Endothelial cell of umbilical vein (primary cell): ENCODE data around the gene TRNP1. TPM values are rescaled to one million over a fixed set of nuclear protein-coding genes. Genes with fewer than 3 reads are reported as not detected.

ENCODE experiments used
- BruUV-seq: library from RNA; stranded (reverse); fragments of 400-500 nt; replicated peaks from 2 replicates; lab custom pipeline; 2021; lab: Mats Ljungman, UMichigan
- CTCF ChIA-PET: fragments of 300-600, 350-600 bp; sonication (Branson Sonifier 250); formaldehyde crosslinking; loops from one replicate; lab custom pipeline; 2021; ENCODE audit warnings: antibody characterized with exemption, inconsistent platforms; lab: Charles Lee
- POLR2A ChIA-PET: fragments of 300-600, 350-600 bp; sonication (Branson Sonifier 250); formaldehyde crosslinking; loops from one replicate; lab custom pipeline; 2021; ENCODE audit warnings: antibody characterized with exemption, inconsistent platforms; lab: Charles Lee
- DNase-seq: peaks from one replicate; pipeline ENCODE4 v3.0.0-alpha.2; 2011; ENCODE audit warnings: low read depth, low spot score
- FAIRE-seq: peaks from 2 replicates; lab custom pipeline; 2011; peaks lifted over from hg19 to GRCh38; lab: Jason Lieb, UNC
- H2AFZ ChIP-seq: 2 replicates; pipeline ENCODE4 v1.6.0; 2012; ENCODE audit warnings: low read depth, low read length, control low read depth, inconsistent platforms
- H3K27ac ChIP-seq: 2 replicates; pipeline ENCODE4 v1.5.1; 2011; ENCODE audit warnings: low read depth, mild to moderate bottlenecking, control low read depth, low read length, moderate library complexity; ENCODE audit not compliant: insufficient read depth
- H3K27me3 ChIP-seq, 2 experiments: 2 replicates each; pipeline versions ENCODE4 v1.6.0 to v1.6.1; 2011; ENCODE audit warnings: low read length in 2 of 2, mixed read lengths in 1 of 2; ENCODE audit not compliant: control insufficient read depth in 2 of 2, insufficient read depth in 2 of 2
- H3K36me3 ChIP-seq, 2 experiments: 2 replicates in 1 of 2; 3 replicates in 1 of 2; pipeline ENCODE4 v1.5.1; 2011; ENCODE audit warnings: low read length in 2 of 2, mild to moderate bottlenecking in 1 of 2, moderate library complexity in 1 of 2; ENCODE audit not compliant: control insufficient read depth in 2 of 2, insufficient read depth in 2 of 2; ENCODE audit errors: extremely low read depth in 1 of 2
- H3K4me1 ChIP-seq: 3 replicates; pipeline ENCODE4 v1.5.1; 2011; ENCODE audit warnings: mild to moderate bottlenecking, low read length; ENCODE audit not compliant: control insufficient read depth, insufficient read depth; ENCODE audit errors: extremely low read depth
- H3K4me2 ChIP-seq: 2 replicates; pipeline ENCODE4 v1.6.1; 2011; ENCODE audit warnings: low read length, control low read depth, mixed read lengths; ENCODE audit not compliant: insufficient read depth
- H3K4me3 ChIP-seq, 3 experiments: fragments of 200-600 bp in 1 of 3; sonication (generic), shearing (Covaris generic) in 1 of 3; replicated peaks in 1 of 3; 2 replicates each; pipeline ENCODE4 v1.5.1; 2011 to 2016; ENCODE audit warnings: control low read depth in 3 of 3, low read length in 3 of 3, mild to moderate bottlenecking in 2 of 3, inconsistent platforms in 1 of 3, low read depth in 1 of 3, moderate library complexity in 1 of 3; ENCODE audit not compliant: insufficient read depth in 1 of 3
- H3K79me2 ChIP-seq: 2 replicates; pipeline ENCODE4 v1.6.0; 2012; ENCODE audit warnings: low read length, inconsistent platforms; ENCODE audit not compliant: control insufficient read depth, insufficient read depth
- H3K9ac ChIP-seq: replicated peaks from 2 replicates; pipeline ENCODE3; 2011; ENCODE audit warnings: low read length, control low read depth; ENCODE audit not compliant: insufficient read depth; ENCODE audit errors: extremely low read depth
- H3K9me1 ChIP-seq: replicated peaks from 3 replicates; pipeline ENCODE4 v1.6.0; 2011; ENCODE audit warnings: mild to moderate bottlenecking, low read length; ENCODE audit not compliant: control insufficient read depth, insufficient read depth; ENCODE audit errors: extremely low read depth
- H3K9me3 ChIP-seq: replicated peaks from 2 replicates; pipeline ENCODE4 v1.5.1; 2012; ENCODE audit warnings: low read length, inconsistent platforms; ENCODE audit not compliant: control insufficient read depth, insufficient read depth
- H4K20me1 ChIP-seq: replicated peaks from 2 replicates; pipeline ENCODE3; 2011; ENCODE audit warnings: mild to moderate bottlenecking, low read length; ENCODE audit not compliant: control insufficient read depth, insufficient read depth; ENCODE audit errors: extremely low read depth
- CTCF ChIP-seq, 2 donors: IDR thresholded peaks; 1 replicate in 1 of 2; 2 replicates in 1 of 2; pipeline ENCODE4 v1.5.1; 2011; ENCODE audit warnings: low read length in 2 of 2, mild to moderate bottlenecking in 2 of 2, moderate library complexity in 2 of 2, control low read depth in 1 of 2, inconsistent platforms in 1 of 2, low read depth in 1 of 2; ENCODE audit not compliant: insufficient read depth in 1 of 2; ENCODE audit errors: extremely low read depth in 1 of 2
- EZH2 ChIP-seq: IDR thresholded peaks from 2 replicates; pipeline ENCODE4 v1.6.1; 2012; ENCODE audit warnings: borderline replicate concordance, low read depth, mild to moderate bottlenecking, moderate library complexity, low read length, inconsistent platforms; ENCODE audit not compliant: severe bottlenecking
- FOS ChIP-seq: IDR thresholded peaks from 2 replicates; pipeline ENCODE4 v1.6.1; 2011; ENCODE audit warnings: mild to moderate bottlenecking, low read length, moderate library complexity, borderline replicate concordance; ENCODE audit not compliant: insufficient read depth
- GATA2 ChIP-seq: IDR thresholded peaks from 2 replicates; pipeline ENCODE4 v1.7.0; 2011; ENCODE audit warnings: low read depth, mild to moderate bottlenecking, moderate library complexity, mixed read lengths, low read length; ENCODE audit not compliant: insufficient read length, insufficient read depth
- JUN ChIP-seq: IDR thresholded peaks from 2 replicates; pipeline ENCODE4 v1.6.1; 2011; ENCODE audit warnings: borderline replicate concordance, low read depth; ENCODE audit not compliant: insufficient read length, insufficient read depth
- MAX ChIP-seq: IDR thresholded peaks from 2 replicates; pipeline ENCODE4 v1.6.1; 2011; ENCODE audit not compliant: insufficient read depth, insufficient read length
- MYC ChIP-seq: IDR thresholded peaks from one replicate; pipeline ENCODE4 v1.6.1; 2011; ENCODE audit warnings: mild to moderate bottlenecking, low read depth, low read length
- POLR2A ChIP-seq: IDR thresholded peaks from 2 replicates; pipeline ENCODE4 v1.6.1; 2012; ENCODE audit warnings: low read depth, mild to moderate bottlenecking, control low read depth, low read length
- POLR2AphosphoS5 ChIP-seq: IDR thresholded peaks from 2 replicates; pipeline ENCODE4 v1.6.1; 2012; ENCODE audit warnings: low read depth, mild to moderate bottlenecking, control low read depth, low read length, moderate library complexity; ENCODE audit not compliant: insufficient read depth
- dilution Hi-C: fragments of 300-500 bp; cut with MboI; formaldehyde crosslinking; loops from one replicate; pipeline ENCODE4 v1.15.0; 2019; ENCODE audit warnings: low sequenced_read_pairs; ENCODE audit not compliant: extremely low pct_ligation_motif_present
- intact Hi-C: fragments of 100-400 bp; cut with micrococcal nuclease; formaldehyde crosslinking; loops from one replicate; pipeline ENCODE4 v1.10.0; 2022
- polyA plus RNA-seq, 4 experiments: library from polyadenylated mRNA; depleted of rRNA in 3 of 4; stranded (reverse) in 3 of 4; unstranded in 1 of 4; fragments of >200 nt; gene quantifications; 2 replicates each; pipeline versions ENCODE4 v1.2.1 to v1.2.3, GENCODE V29; 2011 to 2012; ENCODE audit warnings: missing spikeins in 1 of 4
- total RNA-seq: library from RNA; stranded (reverse); gene quantifications from 2 replicates; pipeline ENCODE4 v1.2.3, GENCODE V29; 2021

TRNP1 gene
- total and polyA plus RNA-seq, 2 donors (not counting 3 experiments of a cell fraction or from before 2014, with no cell fraction given) = 5.9 to 20.5 TPM

- no peak for TF ChIP-seq EZH2
- no peak for TF ChIP-seq GATA2
- no peak for TF ChIP-seq FOS
- TF ChIP-seq JUN = no peak
- TF ChIP-seq POLR2AphosphoS5 = no peak
- no peak for TF ChIP-seq MYC
- no peak for TF ChIP-seq CTCF (IDR thresholded peaks at IDR 0.05; ENCODE audit: extremely low read depth in 1 of 2, insufficient read depth in 1 of 2, low read depth in 1 of 2, low read length in 2 of 2)
- no peak for TF ChIP-seq MAX
- TF ChIP-seq POLR2A = no peak
- Histone ChIP-seq H3K9me1 (no peaks in the 10 kb centered on the region), H3K4me1 (peaks cover 7% of the 10 kb centered on the region), H3K79me2 (no peaks in the 10 kb centered on the region), H3K4me2 (no peak overlapping the region), H3K9ac (peak overlapping the region; percentile 2), H3K36me3 (no peaks in the 10 kb centered on the region), H3K27me3 (no peaks in the 10 kb centered on the region), H3K27ac (no peak overlapping the region), H4K20me1 (no peaks in the 10 kb centered on the region), H3K4me3 (no peak overlapping the region), H3K9me3 (no peaks in the 10 kb centered on the region), H2AFZ (peak overlapping the region; percentile 60)
- intact Hi-C loops = no loop called here
- peak; percentile 76 for DNase-seq
- peak; percentile 69 for FAIRE-seq
- BruUV-seq = no TSS peak
- POLR2A ChIA-PET = interaction anchor here (0.5 kb wide), 1 partner anchor 133 kb away, joined by 7 read pairs; the partner anchor contains the start of gene SLC9A1
- dilution Hi-C loops = no loop called here
- CTCF ChIA-PET = interaction anchor here (0.7 to 4.2 kb wide), 7 partner anchors 15 to 54 kb away, joined by 3 to 25 read pairs (median 4); no protein-coding TSS in a partner anchor
These were observed 28.0 kb downstream of the TRNP1 start for GRCh38 chr1:27021354-27022031.
